GM10266 (cell line): ENCODE results near the gene CLDN16.
A peak's percentile ranks its signal among the peaks of the same experiment; 100 is the strongest.

Source experiments
- DNase-seq: peaks from one replicate; pipeline ENCODE4 v3.0.0; 2012; ENCODE audit errors: extremely low spot score
- TF ChIP-seq, protein P1 (sequence below): IDR thresholded peaks from 2 replicates; pipeline ENCODE4 v1.5.1; 2012; ENCODE audit warnings: mild to moderate bottlenecking, low read depth; ENCODE audit not compliant: control insufficient read depth, insufficient read depth; ENCODE audit errors: missing control alignments

CLDN16 gene

GRCh38 chr3:190414297-190414696, 26.3 kb downstream of the CLDN16 start:
- no peak for DNase-seq
- TF ChIP-seq, protein P1, sequence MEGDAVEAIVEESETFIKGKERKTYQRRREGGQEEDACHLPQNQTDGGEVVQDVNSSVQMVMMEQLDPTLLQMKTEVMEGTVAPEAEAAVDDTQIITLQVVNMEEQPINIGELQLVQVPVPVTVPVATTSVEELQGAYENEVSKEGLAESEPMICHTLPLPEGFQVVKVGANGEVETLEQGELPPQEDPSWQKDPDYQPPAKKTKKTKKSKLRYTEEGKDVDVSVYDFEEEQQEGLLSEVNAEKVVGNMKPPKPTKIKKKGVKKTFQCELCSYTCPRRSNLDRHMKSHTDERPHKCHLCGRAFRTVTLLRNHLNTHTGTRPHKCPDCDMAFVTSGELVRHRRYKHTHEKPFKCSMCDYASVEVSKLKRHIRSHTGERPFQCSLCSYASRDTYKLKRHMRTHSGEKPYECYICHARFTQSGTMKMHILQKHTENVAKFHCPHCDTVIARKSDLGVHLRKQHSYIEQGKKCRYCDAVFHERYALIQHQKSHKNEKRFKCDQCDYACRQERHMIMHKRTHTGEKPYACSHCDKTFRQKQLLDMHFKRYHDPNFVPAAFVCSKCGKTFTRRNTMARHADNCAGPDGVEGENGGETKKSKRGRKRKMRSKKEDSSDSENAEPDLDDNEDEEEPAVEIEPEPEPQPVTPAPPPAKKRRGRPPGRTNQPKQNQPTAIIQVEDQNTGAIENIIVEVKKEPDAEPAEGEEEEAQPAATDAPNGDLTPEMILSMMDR = no peak

- TF ChIP-seq, protein P1 = no peak
- no peak for DNase-seq
Measured at GRCh38 chr3:190424108-190424477, 36.1 kb downstream of the CLDN16 start.

DNA sequence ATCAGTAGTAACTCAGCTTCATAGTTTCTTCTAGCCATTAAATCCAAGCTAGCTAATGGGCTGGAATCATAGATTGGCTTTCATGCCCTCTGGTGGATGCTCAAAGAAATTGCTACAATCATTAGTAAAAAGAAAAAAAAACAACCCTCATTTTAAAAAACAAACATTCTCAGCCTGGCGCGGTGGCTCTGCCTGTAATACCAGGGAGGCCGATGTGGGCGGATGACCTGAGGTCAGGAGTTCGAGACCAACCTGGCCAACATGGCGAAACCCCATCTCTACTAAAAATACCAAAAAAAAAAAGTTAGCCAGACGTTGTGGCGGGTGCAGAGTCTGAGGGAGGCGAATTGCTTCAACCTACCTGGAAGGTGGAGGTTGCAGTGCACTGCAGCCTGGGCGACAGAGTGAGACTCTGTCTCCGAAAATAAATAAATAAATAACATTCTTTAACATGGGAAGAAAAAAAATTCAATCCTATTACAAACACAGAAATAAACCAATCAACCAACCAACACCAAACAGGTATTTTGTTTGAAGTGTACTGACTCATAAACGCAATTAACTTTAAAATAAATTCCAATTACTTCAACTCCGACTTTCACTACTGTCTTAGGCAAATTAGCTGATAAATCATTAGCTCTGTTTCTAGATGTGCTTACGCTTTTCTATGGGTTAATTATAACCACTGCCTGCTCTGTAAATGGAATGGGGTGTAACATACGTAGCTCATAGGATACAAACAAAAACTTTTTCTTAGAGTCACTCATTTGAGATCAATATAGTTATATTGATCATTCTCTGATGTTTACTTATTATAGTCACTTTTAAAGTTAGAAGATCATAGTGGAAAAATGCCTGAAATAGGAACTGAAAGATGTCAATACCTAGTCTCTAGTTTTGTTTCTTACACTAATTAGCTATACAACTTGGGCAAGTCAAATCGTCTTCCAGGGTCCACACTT, 36.8 kb downstream of the CLDN16 start:
- peak; percentile 69 for DNase-seq
- TF ChIP-seq, protein P1 = peak; percentile 72

- no peak for DNase-seq
- TF ChIP-seq, protein P1 = no peak
Measured at GRCh38 chr3:190425833-190426232, 37.9 kb downstream of the CLDN16 start.

DNA sequence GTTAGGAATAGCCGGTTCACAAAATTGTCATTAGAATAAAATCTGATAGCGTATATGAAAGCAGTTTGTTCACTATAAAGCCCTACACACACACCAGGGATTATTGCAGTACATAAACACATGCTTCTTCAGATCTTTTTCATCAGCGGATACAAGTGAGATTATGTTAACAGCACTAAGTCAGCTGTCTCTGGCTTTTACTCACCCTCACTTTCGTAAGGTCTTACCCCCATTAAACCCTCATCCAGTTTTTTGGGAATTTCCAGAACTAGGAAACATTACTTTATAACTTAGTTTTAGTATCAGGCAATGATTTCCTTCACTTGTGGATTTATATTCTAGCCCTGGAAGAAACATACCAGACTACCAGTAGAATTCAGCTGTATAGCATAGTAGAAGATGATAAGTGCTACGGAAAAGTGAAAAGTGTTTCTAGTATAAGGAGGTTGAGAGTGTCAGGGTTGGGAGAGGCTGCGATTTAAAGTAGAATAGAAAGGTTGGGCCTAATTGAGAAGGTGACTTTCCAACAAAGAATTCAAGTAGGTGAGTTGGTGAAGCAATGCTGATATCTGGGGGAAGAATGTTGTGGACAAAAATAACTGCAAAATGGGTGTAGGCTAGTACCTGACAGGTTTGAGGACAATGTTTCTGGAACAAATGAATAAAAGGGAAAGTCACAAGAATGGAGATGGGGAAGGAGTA, 39.0 kb downstream of the CLDN16 start:
- DNase-seq = no peak
- TF ChIP-seq, protein P1 = no peak

DNA sequence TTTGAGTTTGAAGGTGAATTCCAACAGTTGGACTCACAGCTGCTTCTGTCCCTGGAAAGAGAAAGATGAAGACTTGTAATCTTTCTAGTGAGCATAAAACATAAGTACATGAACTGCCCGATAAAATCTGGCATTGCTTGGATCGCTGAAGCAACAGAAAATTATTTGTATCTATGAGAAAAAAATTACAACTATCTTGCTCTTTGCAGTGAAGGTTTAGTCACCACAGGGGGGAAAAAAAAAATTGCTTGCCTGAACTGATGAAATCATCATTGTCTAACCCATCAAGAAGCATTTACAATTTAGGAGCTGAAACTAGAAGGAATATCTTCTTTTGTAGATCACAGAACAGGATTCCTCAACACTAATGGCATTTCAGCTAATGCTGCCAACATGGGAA, 41.7 kb downstream of the CLDN16 start:
- TF ChIP-seq, protein P1 = no peak
- no peak for DNase-seq

DNA sequence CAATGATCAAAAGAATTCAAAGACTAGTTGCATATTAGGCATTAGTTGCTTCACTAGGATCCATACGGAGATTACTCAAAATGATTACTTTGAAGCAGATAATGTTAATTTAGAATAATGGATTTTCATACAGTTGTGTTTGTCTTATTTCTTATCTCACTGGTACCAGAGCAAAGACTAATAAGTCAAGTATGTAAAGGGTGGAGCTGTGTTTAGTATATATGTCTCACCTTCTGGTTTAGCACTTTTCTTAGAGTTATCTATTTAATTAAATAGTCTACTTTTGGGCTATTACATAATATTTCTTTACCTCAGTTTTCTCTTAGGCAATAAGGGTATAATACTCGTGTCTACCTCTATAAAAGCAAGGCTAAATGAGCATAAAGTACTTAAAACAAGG, 42.9 kb downstream of the CLDN16 start:
- DNase-seq = no peak
- TF ChIP-seq, protein P1 = no peak
